ENCODE measurements around the gene ARPC5L. TPM values are rescaled to one million over a fixed set of nuclear protein-coding genes. Genes with fewer than 3 reads are reported as not detected.

ARPC5L gene
- total and polyA plus RNA-seq, 2 of the 8 experiments (the other 6 are each of a cell fraction or from before 2014, with no cell fraction given), result 34.1 to 50.6 TPM

GRCh38 chr9:124813501-124814163, 48.3 kb upstream of the ARPC5L start (continued):
- TF ChIP-seq CHD7 (IDR thresholded peaks at IDR 0.05; ENCODE audit: insufficient replicate concordance, low read length) (no peak), MAX (IDR thresholded peaks at IDR 0.05) (no peak), RFX5 (IDR thresholded peaks at IDR 0.05; ENCODE audit: borderline replicate concordance, low read depth, low read length) (no peak), CHD2 (IDR thresholded peaks at IDR 0.05; ENCODE audit: low read length) (no peak)

Measured in H1 (cell line).